NCI-H2081 (cell line): ENCODE data around the gene TMBIM6.

Experiments used
- DNase-seq, 2 experiments: peaks; one replicate each; lab custom pipeline; 2025; lab: John Stamatoyannopoulos, UW

TMBIM6 gene

DNA sequence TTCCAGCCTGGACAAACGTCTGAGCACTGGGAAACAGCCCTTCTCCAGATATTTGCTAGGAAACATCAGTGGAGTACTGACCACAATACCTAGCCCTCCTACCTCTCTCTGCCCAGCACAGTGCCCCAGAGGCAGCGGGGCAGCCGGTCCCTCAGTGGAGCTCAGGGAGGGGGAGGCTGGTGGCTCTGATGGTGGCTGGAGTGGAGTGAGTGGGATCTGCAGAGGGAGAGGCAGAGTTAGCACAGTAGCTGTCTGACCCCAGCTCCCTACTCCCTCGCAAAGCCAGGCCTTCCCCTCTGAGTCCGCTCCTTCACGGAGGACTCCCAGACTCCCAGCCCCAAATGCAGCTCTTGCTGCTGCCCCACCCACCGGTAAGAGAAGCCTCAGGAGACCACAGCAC lies 56.9 kb downstream of the TMBIM6 start:
- DNase-seq: no peak

- no peak for DNase-seq
These were observed 57.6 kb downstream of the TMBIM6 start for GRCh38 chr12:49798934-49799333.

DNA sequence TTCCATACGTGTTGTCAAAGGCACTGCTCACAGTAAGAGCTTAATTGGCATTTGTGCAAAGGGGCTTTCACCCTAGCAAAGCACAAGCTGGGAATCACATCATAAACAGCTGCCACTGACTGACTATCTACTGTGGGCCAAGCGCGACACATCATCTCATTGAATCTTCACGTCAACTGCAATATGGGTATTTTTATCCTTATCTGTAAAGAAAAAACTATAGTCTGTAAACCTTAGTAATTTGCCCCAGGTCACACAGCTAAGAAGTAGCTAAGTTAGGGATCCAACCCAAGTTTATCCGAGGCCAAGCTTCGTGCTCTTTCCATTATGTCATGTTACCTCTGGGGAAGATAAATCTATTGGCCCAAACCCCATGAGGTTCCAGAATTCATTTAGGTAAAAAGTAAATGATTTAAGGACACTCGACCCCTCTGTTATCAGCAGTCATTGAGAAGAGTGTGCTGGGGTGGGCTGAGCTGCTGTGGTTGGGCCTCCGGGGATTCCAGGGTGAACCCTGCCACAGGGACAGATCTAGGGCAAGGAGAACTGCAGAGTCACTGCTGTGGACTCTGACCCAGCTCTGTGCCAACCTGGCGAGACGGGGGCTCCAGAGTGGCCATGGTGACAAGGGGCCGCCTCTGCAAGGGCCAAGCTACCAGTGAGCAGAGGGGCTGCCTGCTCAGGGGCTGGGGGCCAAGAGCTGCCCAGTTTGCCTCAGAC lies 59.2 kb downstream of the TMBIM6 start:
- DNase-seq: no peak

DNA sequence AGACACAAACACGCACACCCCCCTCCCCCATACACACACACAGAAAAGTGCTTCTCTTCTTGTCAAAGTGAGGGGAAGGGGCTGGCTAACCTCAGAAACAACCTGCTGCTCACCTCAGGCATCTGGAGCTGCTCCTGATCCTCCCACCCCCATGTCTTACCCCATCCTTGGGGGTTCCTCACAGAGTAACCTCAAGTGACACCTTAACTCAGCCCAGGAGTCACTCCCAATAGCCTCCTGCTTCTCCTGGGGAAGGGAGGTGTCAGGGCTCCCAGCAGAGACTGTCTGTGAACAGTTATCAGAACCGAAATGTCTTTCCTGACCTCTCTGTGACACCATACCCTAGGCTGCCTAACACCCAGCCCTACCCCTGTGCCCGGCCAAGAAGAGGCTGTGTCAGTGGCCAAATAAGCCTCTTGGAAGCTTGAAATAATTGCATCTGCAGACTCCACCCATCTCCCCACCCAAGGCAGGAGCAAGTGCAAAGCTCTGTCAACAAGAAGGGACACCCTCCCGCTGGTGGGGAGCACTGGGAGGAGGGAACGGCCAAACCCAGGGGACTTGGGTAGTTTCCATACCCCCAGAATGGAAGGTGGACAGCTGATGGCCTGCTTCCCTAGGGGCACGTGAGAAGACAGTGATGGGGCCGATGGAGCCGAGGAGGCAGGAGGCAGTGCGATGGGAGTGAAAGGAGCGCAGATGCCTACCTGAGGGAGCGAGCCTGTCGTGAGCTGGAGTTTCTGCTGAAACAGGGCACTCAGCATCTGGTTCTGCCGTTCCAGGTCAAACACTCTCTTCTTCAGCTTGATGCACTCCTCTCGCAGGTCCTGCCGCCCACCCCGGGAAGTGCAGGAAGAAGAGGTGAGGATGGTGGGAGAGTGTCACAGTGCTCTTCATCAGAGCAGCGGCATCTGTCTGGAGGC lies 60.0 kb downstream of the TMBIM6 start:
- no peak for DNase-seq

GRCh38 chr12:49803693-49804450 lies 62.5 kb downstream of the TMBIM6 start:
- DNase-seq: no peak

DNA sequence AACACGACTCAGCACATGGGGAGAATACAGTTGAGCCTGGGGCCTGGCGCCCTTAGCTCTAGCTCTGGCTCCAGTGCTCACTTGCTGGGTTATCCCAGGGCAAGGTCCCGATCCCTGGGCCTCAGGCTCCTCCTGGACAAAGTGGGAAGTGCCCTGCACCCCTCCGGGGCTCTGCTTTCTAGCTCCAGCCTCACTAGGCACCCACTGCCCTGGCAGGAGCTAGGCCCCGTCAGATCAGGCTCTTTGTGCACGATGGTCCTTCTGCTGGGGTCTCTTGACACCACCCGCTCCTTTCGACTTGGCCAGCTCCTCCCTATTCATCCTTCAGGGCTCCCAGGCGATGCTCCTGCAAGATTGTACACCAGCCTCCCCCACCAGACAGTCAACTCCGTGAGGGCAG lies 63.5 kb downstream of the TMBIM6 start:
- DNase-seq: no peak

DNA sequence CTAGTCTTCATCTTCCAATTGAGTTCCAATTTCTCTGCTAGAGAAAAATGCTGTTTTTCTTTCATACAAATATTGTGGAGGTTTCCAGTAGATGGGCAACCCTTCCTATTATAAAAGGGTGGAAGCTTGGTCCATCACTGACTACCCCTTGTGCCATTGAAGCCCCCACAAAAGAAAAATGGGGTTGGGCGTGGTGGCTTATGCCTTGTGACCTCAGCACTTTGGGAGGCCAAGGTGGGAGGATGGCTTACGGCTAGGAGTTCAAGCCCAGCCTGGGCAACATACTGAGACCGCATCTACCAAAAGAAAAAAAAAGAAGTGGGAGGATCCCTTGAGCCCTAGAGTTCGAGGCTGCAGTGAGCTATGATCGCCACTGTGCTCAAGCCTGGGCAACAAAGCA lies 64.1 kb downstream of the TMBIM6 start:
- DNase-seq: no peak

DNA sequence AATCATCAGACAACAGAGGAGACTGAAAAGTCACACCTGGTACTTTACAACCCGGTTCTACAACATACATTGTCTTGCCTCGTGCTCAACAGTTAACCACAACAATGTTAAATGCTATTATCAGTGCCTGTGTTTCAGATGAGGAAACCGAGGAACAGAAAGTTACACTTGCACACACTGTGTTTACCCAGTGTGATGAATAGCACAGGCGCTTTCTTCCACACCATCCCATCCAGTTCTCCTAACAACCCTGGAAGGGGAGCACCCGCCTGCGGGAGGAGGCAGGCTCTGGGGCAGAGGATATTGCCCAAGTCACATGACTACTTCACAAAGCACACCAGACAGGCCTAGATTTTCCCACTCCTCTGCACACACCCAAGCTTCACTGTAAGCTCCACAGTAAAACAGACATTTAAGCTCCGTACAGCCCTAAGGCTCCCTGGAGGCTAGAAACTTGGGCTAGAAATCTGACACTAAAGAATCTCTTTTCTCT lies 65.0 kb downstream of the TMBIM6 start:
- no peak for DNase-seq

- no peak for DNase-seq
These were observed 65.5 kb downstream of the TMBIM6 start for GRCh38 chr12:49806877-49807276.

DNA sequence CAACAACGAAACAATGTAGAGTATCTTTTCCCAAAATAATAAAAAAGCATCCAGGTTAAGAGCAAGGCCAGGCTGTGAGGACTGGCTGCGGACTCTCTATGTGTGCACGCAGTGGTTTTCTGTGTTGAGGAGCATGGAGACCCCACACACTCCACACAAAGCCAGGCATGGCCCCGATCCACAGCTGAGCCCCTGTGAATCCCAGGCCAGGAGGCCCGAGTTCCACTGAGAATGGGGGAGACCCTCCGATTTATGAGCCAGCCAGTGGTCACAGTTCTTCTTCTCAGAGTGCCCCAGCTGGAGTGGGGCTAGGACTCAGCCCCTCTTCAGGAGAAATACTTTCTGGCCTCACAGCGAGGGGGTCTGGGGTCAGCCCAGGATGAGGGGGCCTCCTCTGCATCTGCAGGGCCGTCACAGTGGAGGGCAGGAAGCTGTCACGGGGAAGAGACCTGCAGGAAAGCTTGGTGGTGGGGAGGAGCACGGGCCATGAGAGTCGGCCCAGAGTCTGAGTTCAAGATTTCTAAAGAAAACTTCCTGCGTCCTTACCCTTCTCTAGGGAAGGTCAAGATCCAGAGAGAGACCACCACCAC lies 66.7 kb downstream of the TMBIM6 start:
- DNase-seq: no peak

DNA sequence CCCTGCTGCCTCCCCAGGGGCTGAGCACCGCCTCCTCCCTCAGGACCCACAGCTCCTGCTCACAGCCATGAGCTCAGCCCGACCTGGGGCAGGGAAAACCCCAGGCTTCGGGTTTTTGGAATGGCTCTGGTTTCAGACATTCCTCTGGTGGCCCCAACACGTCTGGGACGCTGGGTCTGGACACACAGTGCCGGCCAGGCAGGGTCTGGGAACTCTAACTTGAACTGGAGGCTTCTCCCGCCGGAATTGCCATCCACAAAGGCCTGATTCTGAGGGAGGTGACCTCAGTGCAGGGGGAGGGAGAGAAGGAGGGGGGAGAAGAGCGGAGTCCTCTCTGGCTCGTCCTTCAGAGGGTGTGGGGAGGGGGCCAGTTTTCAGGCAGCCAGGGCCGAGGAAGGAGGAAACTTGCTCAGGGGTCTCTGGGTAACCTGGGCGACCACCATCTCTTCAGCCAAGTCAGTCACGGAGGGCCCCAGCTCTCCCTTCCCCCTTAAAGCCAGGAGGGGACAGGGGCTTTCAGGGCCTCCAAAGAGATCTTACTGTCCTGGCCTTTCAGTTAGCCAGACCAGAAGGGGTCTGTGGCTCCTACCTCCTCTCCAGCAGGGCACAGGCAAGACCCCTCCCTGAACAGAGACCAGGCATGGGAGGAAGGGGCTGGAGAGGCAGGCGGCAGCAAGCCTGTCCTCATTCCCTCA lies 67.5 kb downstream of the TMBIM6 start:
- no peak for DNase-seq

DNA sequence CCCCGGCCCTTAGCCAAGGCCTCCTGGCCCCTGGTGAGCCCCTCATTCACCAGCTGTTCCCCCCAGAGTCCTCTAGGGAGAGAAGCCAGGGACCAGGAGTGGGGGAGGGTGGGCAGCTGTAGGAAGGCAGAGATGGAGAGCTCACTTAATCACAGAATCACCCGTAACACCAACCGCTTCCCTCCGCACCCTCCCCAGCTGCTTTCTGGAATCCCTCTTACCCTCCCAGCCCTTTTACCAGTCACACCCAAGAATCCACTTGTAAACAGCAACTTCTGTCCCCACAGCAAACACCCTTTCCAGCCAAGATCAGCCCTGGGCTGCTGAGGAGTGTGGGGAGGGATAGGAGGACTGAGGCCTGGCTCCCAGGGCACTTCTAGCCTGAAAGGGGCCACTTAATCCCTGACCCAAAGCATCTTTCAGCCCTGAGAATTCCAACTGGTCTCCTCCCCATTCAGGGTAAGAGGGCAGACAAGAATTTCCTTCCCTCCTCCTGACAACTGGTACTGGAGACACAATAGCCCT lies 68.1 kb downstream of the TMBIM6 start:
- DNase-seq: no peak

GRCh38 chr12:49809906-49810389 lies 68.6 kb downstream of the TMBIM6 start:
- no peak for DNase-seq

GRCh38 chr12:49811136-49811535 lies 69.8 kb downstream of the TMBIM6 start:
- DNase-seq: no peak

DNA sequence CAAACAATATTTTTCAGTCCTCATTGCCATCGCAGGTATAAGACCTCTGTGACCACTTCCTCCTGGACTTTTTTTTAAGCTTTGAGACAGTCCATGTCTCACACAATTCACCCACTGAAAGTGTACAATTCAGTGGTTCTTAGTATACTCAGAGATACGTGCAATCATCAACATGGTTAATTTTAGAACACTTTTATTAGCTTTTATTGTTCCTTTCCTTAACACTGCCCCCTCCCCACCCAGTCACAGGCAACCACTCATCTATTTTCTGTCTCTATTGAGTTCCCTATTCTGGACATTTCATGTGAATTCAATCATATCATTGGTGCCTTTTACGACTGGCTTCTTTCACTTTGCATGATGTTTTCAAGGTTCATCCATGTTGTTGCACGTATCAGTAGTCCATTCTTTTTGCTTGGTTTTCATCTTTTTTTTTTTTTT lies 70.6 kb downstream of the TMBIM6 start:
- DNase-seq: no peak

- DNase-seq: peak in 1 of 2 experiments; percentile 10
These were observed 71.8 kb downstream of the TMBIM6 start for GRCh38 chr12:49813131-49813530.
